ENCODE data around the gene SDE2. TPM values are rescaled to one million over a fixed set of nuclear protein-coding genes. Genes with fewer than 3 reads are reported as not detected.
"Not testable (repeated sequence)": the region's sequence is repeated elsewhere in the genome, so short reads cannot be mapped to it uniquely, and the experiment has no call there.

The SDE2 gene
- total RNA-seq, 1 donor from 2014 or later: 20.7 TPM

- DNase-seq (ENCODE audit: extremely low read depth, low read depth, low spot score): no peak
Observed at GRCh38 chr1:225979421-225979820, 19.7 kb downstream of the SDE2 start.

- no peak for DNase-seq (ENCODE audit: extremely low read depth, low read depth, low spot score)
Observed at GRCh38 chr1:225977937-225978748, 21.0 kb downstream of the SDE2 start.

GRCh38 chr1:225975146-225975545 lies 24.0 kb downstream of the SDE2 start:
- DNase-seq (ENCODE audit: extremely low read depth, low read depth, low spot score): not testable (repeated sequence)

GRCh38 chr1:225974454-225974853 lies 24.7 kb downstream of the SDE2 start:
- DNase-seq (ENCODE audit: extremely low read depth, low read depth, low spot score): no peak

- DNase-seq (ENCODE audit: extremely low read depth, low read depth, low spot score): no peak
Observed at GRCh38 chr1:225973158-225973557, 26.0 kb downstream of the SDE2 start.

- DNase-seq (ENCODE audit: extremely low read depth, low read depth, low spot score): no peak
Observed at GRCh38 chr1:225972344-225973152, 26.6 kb downstream of the SDE2 start.

- not testable (repeated sequence) for DNase-seq (ENCODE audit: extremely low read depth, low read depth, low spot score)
Observed at GRCh38 chr1:225970592-225971157, 28.5 kb downstream of the SDE2 start.

- not testable (repeated sequence) for DNase-seq (ENCODE audit: extremely low read depth, low read depth, low spot score)
Observed at GRCh38 chr1:225969751-225970150, 29.4 kb downstream of the SDE2 start.

- no peak for DNase-seq (ENCODE audit: extremely low read depth, low read depth, low spot score)
Observed at GRCh38 chr1:225965231-225965630, 33.9 kb downstream of the SDE2 start.

- DNase-seq (ENCODE audit: extremely low read depth, low read depth, low spot score): no peak
Observed at GRCh38 chr1:225963735-225964530, 35.2 kb downstream of the SDE2 start.

GRCh38 chr1:225962440-225962975 lies 36.6 kb downstream of the SDE2 start:
- DNase-seq (ENCODE audit: extremely low read depth, low read depth, low spot score): no peak

- DNase-seq (ENCODE audit: extremely low read depth, low read depth, low spot score): no peak
Observed at GRCh38 chr1:225961659-225962439, 37.3 kb downstream of the SDE2 start.

- DNase-seq (ENCODE audit: extremely low read depth, low read depth, low spot score): no peak
Observed at GRCh38 chr1:225958041-225958440, 41.1 kb downstream of the SDE2 start.

GRCh38 chr1:225954753-225955152 lies 44.4 kb downstream of the SDE2 start:
- DNase-seq (ENCODE audit: extremely low read depth, low read depth, low spot score): no peak

- no peak for DNase-seq (ENCODE audit: extremely low read depth, low read depth, low spot score)
Observed at GRCh38 chr1:225953315-225953714, 45.8 kb downstream of the SDE2 start.

GRCh38 chr1:225950905-225951497 lies 48.1 kb downstream of the SDE2 start:
- DNase-seq (ENCODE audit: extremely low read depth, low read depth, low spot score): no peak

GRCh38 chr1:225949041-225949440 lies 50.1 kb downstream of the SDE2 start:
- DNase-seq (ENCODE audit: extremely low read depth, low read depth, low spot score): no peak

- no peak for DNase-seq (ENCODE audit: extremely low read depth, low read depth, low spot score)
Observed at GRCh38 chr1:225946803-225947202, 52.3 kb downstream of the SDE2 start.

GRCh38 chr1:225946082-225946620 lies 53.0 kb downstream of the SDE2 start:
- DNase-seq (ENCODE audit: extremely low read depth, low read depth, low spot score): no peak
